ENCODE results near the gene VPS33A.

- TF ChIP-seq, protein P1, sequence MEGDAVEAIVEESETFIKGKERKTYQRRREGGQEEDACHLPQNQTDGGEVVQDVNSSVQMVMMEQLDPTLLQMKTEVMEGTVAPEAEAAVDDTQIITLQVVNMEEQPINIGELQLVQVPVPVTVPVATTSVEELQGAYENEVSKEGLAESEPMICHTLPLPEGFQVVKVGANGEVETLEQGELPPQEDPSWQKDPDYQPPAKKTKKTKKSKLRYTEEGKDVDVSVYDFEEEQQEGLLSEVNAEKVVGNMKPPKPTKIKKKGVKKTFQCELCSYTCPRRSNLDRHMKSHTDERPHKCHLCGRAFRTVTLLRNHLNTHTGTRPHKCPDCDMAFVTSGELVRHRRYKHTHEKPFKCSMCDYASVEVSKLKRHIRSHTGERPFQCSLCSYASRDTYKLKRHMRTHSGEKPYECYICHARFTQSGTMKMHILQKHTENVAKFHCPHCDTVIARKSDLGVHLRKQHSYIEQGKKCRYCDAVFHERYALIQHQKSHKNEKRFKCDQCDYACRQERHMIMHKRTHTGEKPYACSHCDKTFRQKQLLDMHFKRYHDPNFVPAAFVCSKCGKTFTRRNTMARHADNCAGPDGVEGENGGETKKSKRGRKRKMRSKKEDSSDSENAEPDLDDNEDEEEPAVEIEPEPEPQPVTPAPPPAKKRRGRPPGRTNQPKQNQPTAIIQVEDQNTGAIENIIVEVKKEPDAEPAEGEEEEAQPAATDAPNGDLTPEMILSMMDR (conservative IDR thresholded peaks at IDR 0.05; ENCODE audit: low read depth in 2 of 2) = no peak
- TF ChIP-seq CREB1 (CRISPR knock-in tag; IDR thresholded peaks at IDR 0.05; ENCODE audit: low read depth) (no peak), POLR2AphosphoS5 (IDR thresholded peaks at IDR 0.05; ENCODE audit: low read depth) (no peak), NANOG (IDR thresholded peaks at IDR 0.05; ENCODE audit: borderline replicate concordance) (no peak), STAT1 (IDR thresholded peaks at IDR 0.05; ENCODE audit: unreplicated experiment) (no peak), JUNB (IDR thresholded peaks at IDR 0.05; ENCODE audit: unreplicated experiment) (no peak), ZNF331 (CRISPR knock-in tag; IDR thresholded peaks at IDR 0.05; ENCODE audit: low read depth) (no peak), EZH2 (IDR thresholded peaks at IDR 0.05; ENCODE audit: low read depth, unreplicated experiment) (no peak)
Observed at GRCh38 chr12:122202017-122202416, 64.3 kb downstream of the VPS33A start.

Data from GM23338 (cell line).